Ascending aorta (tissue), 2 donors: ENCODE results near the gene TACR1. TPM values are rescaled to one million over a fixed set of nuclear protein-coding genes. Genes with fewer than 3 reads are reported as not detected.

ENCODE experiments used
- DNase-seq, 2 donors: peaks; one replicate each; pipeline ENCODE4 v3.0.0-alpha.2; 2019; ENCODE audit warnings: low spot score in 2 of 2
- H3K27ac ChIP-seq, 2 donors: fragments of 200-600 bp; sonication (generic); one replicate each; pipeline ENCODE4 v1.5.1; 2016 to 2017; ENCODE audit warnings: mild to moderate bottlenecking in 1 of 2
- H3K27me3 ChIP-seq: fragments of 200-600 bp; sonication (generic); one replicate; pipeline ENCODE4 v1.5.1; 2017
- H3K36me3 ChIP-seq, 2 donors: fragments of 200-600 bp; sonication (generic); one replicate each; pipeline ENCODE4 v1.5.1; 2016
- H3K4me1 ChIP-seq, 2 donors: fragments of 200-600 bp; sonication (generic); one replicate each; pipeline ENCODE4 v1.5.1; 2016 to 2017; ENCODE audit warnings: mild to moderate bottlenecking in 1 of 2
- H3K4me3 ChIP-seq, 2 donors: fragments of 200-600 bp; sonication (generic); one replicate each; pipeline ENCODE4 v1.5.1; 2016 to 2017; ENCODE audit warnings: mild to moderate bottlenecking in 1 of 2
- H3K9me3 ChIP-seq, 2 donors: fragments of 200-600 bp; sonication (generic); one replicate each; pipeline ENCODE4 v1.5.1; 2016
- CTCF ChIP-seq, 3 experiments: fragments of 200-600 bp in 2 of 3; fragments of 450-650 bp in 1 of 3; sonication (generic) in 2 of 3; IDR thresholded peaks; one replicate each; pipeline ENCODE4 v1.5.1; 2016 to 2019; ENCODE audit warnings: antibody characterized with exemption in 3 of 3, mild to moderate bottlenecking in 1 of 3, moderate library complexity in 1 of 3
- intact Hi-C: fragments of 100-400 bp; cut with DNase I; formaldehyde crosslinking; loops from one replicate; pipeline ENCODE4 v1.15.1; 2023
- total RNA-seq: library from RNA; depleted of rRNA; stranded (reverse); fragments of >200 nt; gene quantifications from one replicate; pipeline ENCODE4 v1.1.0, GENCODE V29; 2016

The TACR1 gene
- total RNA-seq, 1 donor from 2014 or later: 27.5 TPM

DNA sequence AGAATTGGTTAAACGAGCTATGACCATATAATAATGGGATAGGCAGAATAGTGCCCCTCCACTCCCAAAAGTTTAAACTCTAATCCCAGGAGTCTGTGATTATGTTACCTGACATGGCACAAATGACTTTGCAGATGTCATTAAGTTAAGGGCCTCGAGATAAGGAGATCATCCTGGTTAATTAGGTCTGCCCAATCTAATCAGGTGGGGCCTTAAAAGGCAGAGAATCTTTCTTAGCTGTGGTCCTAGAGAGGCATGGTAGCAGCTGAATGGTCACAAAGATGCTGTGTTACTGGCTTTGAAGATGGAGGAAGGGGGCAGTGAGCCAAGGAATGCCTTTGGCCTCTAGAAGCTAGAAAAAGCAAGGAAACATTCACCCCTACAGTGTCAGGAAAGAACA is 31.1 kb downstream of the TACR1 start:
- Histone ChIP-seq H3K36me3 (no peaks in the 10 kb centered on the region), H3K27me3 (no peaks in the 10 kb centered on the region), H3K9me3 (no peaks in the 10 kb centered on the region), H3K4me1 (peaks cover 0 to 1% of the 10 kb centered on the region in 2 donors), H3K27ac (no peak overlapping the region), H3K4me3 (no peak overlapping the region)
- intact Hi-C loops: no loop called here
- no peak for DNase-seq
- no peak for TF ChIP-seq CTCF (IDR thresholded peaks at IDR 0.05)

GRCh38 chr2:75166491-75166890 is 32.8 kb downstream of the TACR1 start:
- Histone ChIP-seq H3K4me3 (no peak overlapping the region), H3K27ac (no peak overlapping the region), H3K36me3 (no peaks in the 10 kb centered on the region), H3K4me1 (peaks cover 0 to 7% of the 10 kb centered on the region in 2 donors), H3K27me3 (no peaks in the 10 kb centered on the region), H3K9me3 (no peaks in the 10 kb centered on the region)
- DNase-seq: no peak
- intact Hi-C loops: no loop called here
- TF ChIP-seq CTCF (IDR thresholded peaks at IDR 0.05): no peak

- Histone ChIP-seq H3K4me1 (peaks cover 0 to 7% of the 10 kb centered on the region in 2 donors), H3K4me3 (no peak overlapping the region), H3K27ac (peak overlapping the region in 1 of 2 donors; percentile 17), H3K9me3 (no peaks in the 10 kb centered on the region), H3K27me3 (no peaks in the 10 kb centered on the region), H3K36me3 (no peaks in the 10 kb centered on the region)
- DNase-seq: no peak
- TF ChIP-seq CTCF (IDR thresholded peaks at IDR 0.05): no peak
- intact Hi-C loops: no loop called here
Observed at GRCh38 chr2:75162897-75163296, 36.4 kb downstream of the TACR1 start.

GRCh38 chr2:75162259-75162658 is 37.1 kb downstream of the TACR1 start:
- no peak overlapping the region for H3K4me3 ChIP-seq
- no peaks in the 10 kb centered on the region for H3K9me3 ChIP-seq
- TF ChIP-seq CTCF (IDR thresholded peaks at IDR 0.05): no peak
- DNase-seq: no peak
- intact Hi-C loops: no loop called here
- no peaks in the 10 kb centered on the region for H3K27me3 ChIP-seq
- no peaks in the 10 kb centered on the region for H3K36me3 ChIP-seq
- peaks cover 0 to 7% of the 10 kb centered on the region in 2 donors for H3K4me1 ChIP-seq
- peak overlapping the region in 1 of 2 donors; percentile 24 for H3K27ac ChIP-seq

GRCh38 chr2:75157435-75157834 is 41.9 kb downstream of the TACR1 start:
- Histone ChIP-seq H3K4me3 (no peak overlapping the region), H3K27ac (no peak overlapping the region), H3K27me3 (no peaks in the 10 kb centered on the region), H3K9me3 (no peaks in the 10 kb centered on the region), H3K4me1 (no peaks in the 10 kb centered on the region), H3K36me3 (no peaks in the 10 kb centered on the region)
- no peak for DNase-seq
- intact Hi-C loops: no loop called here
- no peak for TF ChIP-seq CTCF (IDR thresholded peaks at IDR 0.05)

DNA sequence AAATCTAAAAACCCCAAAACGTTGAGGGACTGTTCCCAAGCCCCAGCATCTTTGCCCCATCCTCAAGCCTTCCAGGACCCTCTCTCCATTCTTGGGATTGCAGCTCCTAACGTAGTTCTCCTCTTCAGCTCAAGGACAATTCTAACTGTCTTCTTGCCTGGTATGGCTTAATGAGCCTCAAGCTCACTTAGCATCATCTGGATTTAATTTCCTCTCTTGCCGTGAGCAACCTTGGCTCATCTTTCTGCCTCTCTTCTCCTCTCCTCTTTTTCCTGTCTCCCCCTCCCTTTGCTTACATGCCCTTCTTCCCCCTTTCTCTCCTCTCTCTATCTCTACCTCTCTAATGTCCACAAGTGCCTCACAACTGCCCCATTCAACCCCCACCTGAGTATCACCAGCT is 44.2 kb downstream of the TACR1 start:
- Histone ChIP-seq H3K4me1 (no peaks in the 10 kb centered on the region), H3K9me3 (no peaks in the 10 kb centered on the region), H3K4me3 (no peak overlapping the region), H3K27ac (no peak overlapping the region), H3K36me3 (no peaks in the 10 kb centered on the region), H3K27me3 (no peaks in the 10 kb centered on the region)
- intact Hi-C loops: no loop called here
- no peak for TF ChIP-seq CTCF (IDR thresholded peaks at IDR 0.05)
- no peak for DNase-seq
